ENCODE results near the gene BPIFB2. TPM values are rescaled to one million over a fixed set of nuclear protein-coding genes. Genes with fewer than 3 reads are reported as not detected.

BPIFB2 gene
- polyA plus RNA-seq, 1 donor from 2014 or later, result not detected

DNA sequence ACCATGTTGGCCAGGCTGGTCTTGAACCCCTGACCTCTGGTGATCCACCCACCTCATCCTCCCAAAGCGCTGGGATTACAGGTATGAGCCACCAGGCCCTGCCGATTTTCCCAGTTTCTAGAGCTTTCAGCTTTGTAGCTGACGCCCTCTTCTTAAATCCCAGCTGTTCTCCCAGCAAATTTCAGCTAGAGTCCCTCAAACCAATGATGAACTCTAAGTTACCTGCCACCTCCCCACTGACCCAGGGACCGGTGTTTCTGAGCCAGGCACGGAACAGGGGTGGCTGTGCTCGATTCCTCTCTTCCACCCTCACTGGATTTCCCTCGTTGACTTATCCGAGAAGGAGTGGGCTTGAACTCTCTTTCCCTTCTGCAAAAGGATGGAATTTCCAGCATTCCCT, 42.4 kb upstream of the BPIFB2 start:
- H3K9ac ChIP-seq (ENCODE audit: low read length), result no peak overlapping the region
- no peaks in the 10 kb centered on the region for H3K79me2 ChIP-seq (replicated peaks; ENCODE audit: insufficient read depth, low read length)
- H3F3A ChIP-seq (ENCODE audit: insufficient read depth, low read length, poor library complexity, severe bottlenecking), result no peaks in the 10 kb centered on the region
- no peaks in the 10 kb centered on the region for H3K9me3 ChIP-seq (ENCODE audit: low read length)
- no peak overlapping the region for H3K27ac ChIP-seq (ENCODE audit: low read length)
- TF ChIP-seq, protein P1, sequence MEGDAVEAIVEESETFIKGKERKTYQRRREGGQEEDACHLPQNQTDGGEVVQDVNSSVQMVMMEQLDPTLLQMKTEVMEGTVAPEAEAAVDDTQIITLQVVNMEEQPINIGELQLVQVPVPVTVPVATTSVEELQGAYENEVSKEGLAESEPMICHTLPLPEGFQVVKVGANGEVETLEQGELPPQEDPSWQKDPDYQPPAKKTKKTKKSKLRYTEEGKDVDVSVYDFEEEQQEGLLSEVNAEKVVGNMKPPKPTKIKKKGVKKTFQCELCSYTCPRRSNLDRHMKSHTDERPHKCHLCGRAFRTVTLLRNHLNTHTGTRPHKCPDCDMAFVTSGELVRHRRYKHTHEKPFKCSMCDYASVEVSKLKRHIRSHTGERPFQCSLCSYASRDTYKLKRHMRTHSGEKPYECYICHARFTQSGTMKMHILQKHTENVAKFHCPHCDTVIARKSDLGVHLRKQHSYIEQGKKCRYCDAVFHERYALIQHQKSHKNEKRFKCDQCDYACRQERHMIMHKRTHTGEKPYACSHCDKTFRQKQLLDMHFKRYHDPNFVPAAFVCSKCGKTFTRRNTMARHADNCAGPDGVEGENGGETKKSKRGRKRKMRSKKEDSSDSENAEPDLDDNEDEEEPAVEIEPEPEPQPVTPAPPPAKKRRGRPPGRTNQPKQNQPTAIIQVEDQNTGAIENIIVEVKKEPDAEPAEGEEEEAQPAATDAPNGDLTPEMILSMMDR (IDR thresholded peaks at IDR 0.05; ENCODE audit: poor library complexity, severe bottlenecking), result no peak
- TF ChIP-seq EZH2 (IDR thresholded peaks at IDR 0.05; ENCODE audit: borderline replicate concordance, insufficient read depth, low read length, poor library complexity, severe bottlenecking) (no peak), TAF1 (IDR thresholded peaks at IDR 0.05; ENCODE audit: low read depth) (no peak), EP300 (conservative IDR thresholded peaks at IDR 0.05; ENCODE audit: poor library complexity, severe bottlenecking) (no peak), RAD21 (conservative IDR thresholded peaks at IDR 0.05) (no peak), POLR2AphosphoS5 (IDR thresholded peaks at IDR 0.05) (no peak), SMC3 (conservative IDR thresholded peaks at IDR 0.05; ENCODE audit: poor library complexity) (no peak), MXI1 (conservative IDR thresholded peaks at IDR 0.05; ENCODE audit: poor library complexity, severe bottlenecking) (no peak)
- TF ChIP-seq, protein P2, sequence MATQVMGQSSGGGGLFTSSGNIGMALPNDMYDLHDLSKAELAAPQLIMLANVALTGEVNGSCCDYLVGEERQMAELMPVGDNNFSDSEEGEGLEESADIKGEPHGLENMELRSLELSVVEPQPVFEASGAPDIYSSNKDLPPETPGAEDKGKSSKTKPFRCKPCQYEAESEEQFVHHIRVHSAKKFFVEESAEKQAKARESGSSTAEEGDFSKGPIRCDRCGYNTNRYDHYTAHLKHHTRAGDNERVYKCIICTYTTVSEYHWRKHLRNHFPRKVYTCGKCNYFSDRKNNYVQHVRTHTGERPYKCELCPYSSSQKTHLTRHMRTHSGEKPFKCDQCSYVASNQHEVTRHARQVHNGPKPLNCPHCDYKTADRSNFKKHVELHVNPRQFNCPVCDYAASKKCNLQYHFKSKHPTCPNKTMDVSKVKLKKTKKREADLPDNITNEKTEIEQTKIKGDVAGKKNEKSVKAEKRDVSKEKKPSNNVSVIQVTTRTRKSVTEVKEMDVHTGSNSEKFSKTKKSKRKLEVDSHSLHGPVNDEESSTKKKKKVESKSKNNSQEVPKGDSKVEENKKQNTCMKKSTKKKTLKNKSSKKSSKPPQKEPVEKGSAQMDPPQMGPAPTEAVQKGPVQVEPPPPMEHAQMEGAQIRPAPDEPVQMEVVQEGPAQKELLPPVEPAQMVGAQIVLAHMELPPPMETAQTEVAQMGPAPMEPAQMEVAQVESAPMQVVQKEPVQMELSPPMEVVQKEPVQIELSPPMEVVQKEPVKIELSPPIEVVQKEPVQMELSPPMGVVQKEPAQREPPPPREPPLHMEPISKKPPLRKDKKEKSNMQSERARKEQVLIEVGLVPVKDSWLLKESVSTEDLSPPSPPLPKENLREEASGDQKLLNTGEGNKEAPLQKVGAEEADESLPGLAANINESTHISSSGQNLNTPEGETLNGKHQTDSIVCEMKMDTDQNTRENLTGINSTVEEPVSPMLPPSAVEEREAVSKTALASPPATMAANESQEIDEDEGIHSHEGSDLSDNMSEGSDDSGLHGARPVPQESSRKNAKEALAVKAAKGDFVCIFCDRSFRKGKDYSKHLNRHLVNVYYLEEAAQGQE (IDR thresholded peaks at IDR 0.05; ENCODE audit: borderline replicate concordance), result no peak
- no peaks in the 10 kb centered on the region for H3K27me3 ChIP-seq (ENCODE audit: insufficient read depth, low read depth, low read length)
- no peak overlapping the region for H3K4me3 ChIP-seq (ENCODE audit: low read length)
- H3K9me2 ChIP-seq (ENCODE audit: insufficient read depth, low read length), result no peaks in the 10 kb centered on the region
- no peak overlapping the region for H2AFZ ChIP-seq (ENCODE audit: low read depth, low read length)
- H4K20me1 ChIP-seq (ENCODE audit: insufficient read depth), result no peaks in the 10 kb centered on the region
- no peaks in the 10 kb centered on the region for H3K36me3 ChIP-seq (ENCODE audit: insufficient read depth, low read length)
- no peak overlapping the region for H3K4me2 ChIP-seq (ENCODE audit: low read length)

DNA sequence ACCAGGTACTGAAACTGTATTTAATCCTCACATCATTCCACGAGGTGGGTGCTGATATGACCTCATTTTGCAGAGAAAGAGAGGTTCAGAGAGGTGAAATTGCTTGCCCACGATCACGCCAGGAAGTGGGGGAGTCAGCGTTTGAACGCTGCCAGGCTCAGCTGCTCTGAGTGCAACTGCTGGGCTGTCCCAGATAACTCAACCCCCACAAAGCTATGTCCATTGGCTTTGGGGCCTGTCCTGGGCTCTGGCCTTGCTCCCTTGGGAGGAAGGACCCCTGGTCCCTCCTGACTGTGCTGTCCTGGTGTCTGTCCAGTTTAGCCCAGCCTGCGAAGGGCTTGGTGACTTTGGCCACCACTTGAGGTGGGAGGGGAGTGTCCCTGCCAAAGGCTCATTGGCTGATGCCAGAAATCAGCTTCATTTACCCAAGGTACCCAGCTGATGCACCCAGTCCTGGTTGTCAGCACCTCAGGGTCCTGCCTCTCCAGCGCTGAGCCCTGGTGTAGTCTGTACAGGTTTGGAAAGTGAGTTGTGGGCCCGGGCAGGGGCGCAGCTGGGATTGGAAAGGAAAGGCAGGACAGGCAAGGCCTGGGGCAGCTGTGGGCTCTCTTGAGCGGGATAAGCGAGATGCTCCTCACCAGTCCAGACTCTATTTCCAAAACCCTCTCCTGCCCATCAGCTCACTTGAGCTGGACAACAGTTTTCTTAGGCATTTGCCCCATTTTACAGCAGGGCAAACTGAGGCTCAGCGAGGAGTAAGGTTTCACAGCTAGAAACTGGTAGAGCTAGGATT, 41.7 kb upstream of the BPIFB2 start:
- no peak overlapping the region for H3K27ac ChIP-seq (ENCODE audit: low read length)
- H3K27me3 ChIP-seq (ENCODE audit: insufficient read depth, low read depth, low read length), result no peaks in the 10 kb centered on the region
- H3K9me2 ChIP-seq (ENCODE audit: insufficient read depth, low read length), result no peaks in the 10 kb centered on the region
- no peaks in the 10 kb centered on the region for H3K79me2 ChIP-seq (replicated peaks; ENCODE audit: insufficient read depth, low read length)
- H3F3A ChIP-seq (ENCODE audit: insufficient read depth, low read length, poor library complexity, severe bottlenecking), result no peaks in the 10 kb centered on the region
- no peak overlapping the region for H3K4me3 ChIP-seq (ENCODE audit: low read length)
- H4K20me1 ChIP-seq (ENCODE audit: insufficient read depth), result no peaks in the 10 kb centered on the region
- no peaks in the 10 kb centered on the region for H3K9me3 ChIP-seq (ENCODE audit: low read length)
- no peak overlapping the region for H3K4me2 ChIP-seq (ENCODE audit: low read length)
- H3K36me3 ChIP-seq (ENCODE audit: insufficient read depth, low read length), result no peaks in the 10 kb centered on the region
- no peak for TF ChIP-seq TAF1 (IDR thresholded peaks at IDR 0.05; ENCODE audit: low read depth)
- H2AFZ ChIP-seq (ENCODE audit: low read depth, low read length), result no peak overlapping the region
- H3K9ac ChIP-seq (ENCODE audit: low read length), result no peak overlapping the region

All from neural cell (in vitro differentiated cells).